HG03342 (cell line): ENCODE data around the gene PLK3.
"Not testable (repeated sequence)": the region's sequence is repeated elsewhere in the genome, so short reads cannot be mapped to it uniquely, and the experiment has no call there.

Experiments
- ATAC-seq: cut with Tn5 transposase; IDR thresholded peaks from one replicate; pipeline ENCODE4 v1.9.1; 2021; ENCODE audit warnings: mild to moderate bottlenecking, moderate library complexity; ENCODE audit not compliant: unreplicated experiment

PLK3 gene

DNA sequence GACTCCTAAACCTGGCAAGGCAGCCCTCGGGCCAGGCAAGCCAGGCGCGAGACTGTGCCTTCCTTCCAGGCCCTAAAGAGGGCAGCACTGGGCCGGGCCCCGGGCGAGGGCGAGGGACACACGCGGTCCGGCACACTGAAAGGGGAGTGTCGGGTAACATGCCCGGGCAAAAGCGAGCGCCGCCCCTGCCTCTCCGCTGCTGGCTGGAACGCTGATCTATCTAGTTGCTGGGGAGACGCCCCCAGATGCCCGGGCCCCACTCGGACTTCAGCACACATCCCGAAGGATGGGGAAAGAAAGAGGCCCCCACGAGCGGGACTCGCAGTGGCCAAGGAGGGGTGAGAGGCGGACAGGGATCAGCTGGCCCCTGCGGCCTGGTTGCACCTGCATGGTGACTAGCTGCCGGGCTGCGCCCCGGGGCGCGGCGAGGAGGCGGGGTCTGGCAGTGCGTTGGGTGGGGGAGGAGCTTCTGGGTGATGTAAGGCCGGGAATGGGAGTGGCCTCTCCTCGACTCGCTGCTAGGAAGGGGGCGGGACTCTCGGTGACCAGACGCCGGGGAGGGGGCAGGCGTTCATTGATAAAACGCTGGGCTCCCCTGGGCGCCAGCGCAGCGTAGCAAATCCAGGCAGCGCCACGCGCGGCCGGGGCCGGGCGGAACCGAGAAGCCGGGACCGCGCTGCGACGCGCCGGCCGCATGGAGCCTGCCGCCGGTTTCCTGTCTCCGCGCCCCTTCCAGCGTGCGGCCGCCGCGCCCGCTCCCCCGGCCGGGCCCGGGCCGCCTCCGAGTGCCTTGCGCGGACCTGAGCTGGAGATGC lies at the start of gene PLK3:
PLK3 (plus strand) TSS at position 608 of the 815 bp plus-strand sequence; CDS start at position 695, 87 bp downstream.
- peak; percentile 77 for ATAC-seq

DNA sequence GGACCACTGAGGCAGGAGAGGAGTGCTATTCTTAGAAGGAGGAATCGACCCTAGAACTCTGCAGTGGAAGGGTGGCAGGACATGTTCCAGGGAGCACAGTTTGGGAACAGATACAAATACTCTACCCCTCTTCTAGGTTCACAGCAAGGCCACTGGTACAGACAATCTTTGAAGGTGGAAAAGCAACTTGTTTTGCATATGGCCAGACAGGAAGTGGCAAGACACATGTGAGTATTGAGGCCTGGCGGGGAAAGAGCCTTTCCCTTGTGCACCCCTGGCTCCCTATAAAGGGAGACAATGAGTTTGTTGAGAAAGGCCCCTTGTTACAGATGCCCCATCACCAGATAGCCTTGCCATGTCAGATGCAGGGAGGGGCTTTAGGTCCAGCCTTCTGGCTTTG lies 42.8 kb upstream of the PLK3 start:
- ATAC-seq: no peak

DNA sequence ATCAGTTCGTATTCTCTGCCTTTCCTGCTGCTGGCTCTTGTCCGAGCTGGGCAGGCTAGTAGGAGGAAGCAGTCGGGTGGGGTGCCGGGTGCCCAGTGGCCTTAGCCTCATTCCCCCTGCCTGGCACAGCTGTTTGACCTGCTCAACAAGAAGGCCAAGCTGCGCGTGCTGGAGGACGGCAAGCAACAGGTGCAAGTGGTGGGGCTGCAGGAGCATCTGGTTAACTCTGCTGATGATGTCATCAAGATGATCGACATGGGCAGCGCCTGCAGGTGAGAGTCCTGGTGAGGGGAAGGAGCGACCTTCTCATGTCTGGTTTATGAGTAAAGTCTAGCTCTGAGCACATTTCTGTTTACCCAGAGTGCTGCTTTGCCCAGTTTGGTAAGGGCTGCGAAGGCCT lies 41.1 kb upstream of the PLK3 start:
- no peak for ATAC-seq

DNA sequence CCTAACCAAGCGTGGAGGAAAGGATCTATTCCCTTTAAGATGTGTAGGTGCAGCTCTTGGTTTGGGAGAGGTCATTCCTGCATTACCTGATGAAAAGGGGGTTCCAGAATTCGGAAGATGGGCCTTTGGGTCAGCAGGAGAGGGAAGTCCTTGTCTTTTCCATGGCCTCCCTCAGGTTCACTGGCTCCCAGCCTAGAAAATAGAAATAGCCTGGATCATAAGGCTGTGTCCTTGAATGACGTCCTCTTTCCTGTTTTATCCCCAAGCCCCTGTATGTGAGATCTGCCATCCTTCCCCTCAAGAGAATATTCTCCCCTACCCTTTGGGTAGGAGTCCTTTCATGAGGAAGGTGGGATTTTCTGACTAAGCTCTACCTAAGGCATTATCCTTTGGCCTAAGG lies 39.3 kb upstream of the PLK3 start:
- ATAC-seq: no peak

DNA sequence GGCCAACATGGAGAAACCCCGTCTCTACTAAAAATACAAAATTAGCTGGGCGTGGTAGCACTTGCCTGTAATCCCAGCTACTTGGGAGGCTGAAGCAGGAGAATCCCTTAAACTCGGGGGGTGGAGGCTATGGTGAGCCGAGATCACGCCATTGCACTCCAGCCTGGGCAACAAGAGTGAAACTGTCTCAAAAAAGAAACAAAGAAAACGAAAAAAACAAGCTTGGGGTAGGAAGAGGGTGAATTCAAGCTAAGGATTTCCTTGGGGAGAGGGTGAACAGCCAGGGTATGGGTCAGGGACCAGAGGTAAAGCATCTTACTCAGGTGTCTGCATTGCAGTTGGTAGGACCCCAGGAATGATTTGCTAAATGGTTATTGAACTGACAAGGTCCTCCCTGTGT lies 33.8 kb upstream of the PLK3 start:
- ATAC-seq: not testable (repeated sequence)

DNA sequence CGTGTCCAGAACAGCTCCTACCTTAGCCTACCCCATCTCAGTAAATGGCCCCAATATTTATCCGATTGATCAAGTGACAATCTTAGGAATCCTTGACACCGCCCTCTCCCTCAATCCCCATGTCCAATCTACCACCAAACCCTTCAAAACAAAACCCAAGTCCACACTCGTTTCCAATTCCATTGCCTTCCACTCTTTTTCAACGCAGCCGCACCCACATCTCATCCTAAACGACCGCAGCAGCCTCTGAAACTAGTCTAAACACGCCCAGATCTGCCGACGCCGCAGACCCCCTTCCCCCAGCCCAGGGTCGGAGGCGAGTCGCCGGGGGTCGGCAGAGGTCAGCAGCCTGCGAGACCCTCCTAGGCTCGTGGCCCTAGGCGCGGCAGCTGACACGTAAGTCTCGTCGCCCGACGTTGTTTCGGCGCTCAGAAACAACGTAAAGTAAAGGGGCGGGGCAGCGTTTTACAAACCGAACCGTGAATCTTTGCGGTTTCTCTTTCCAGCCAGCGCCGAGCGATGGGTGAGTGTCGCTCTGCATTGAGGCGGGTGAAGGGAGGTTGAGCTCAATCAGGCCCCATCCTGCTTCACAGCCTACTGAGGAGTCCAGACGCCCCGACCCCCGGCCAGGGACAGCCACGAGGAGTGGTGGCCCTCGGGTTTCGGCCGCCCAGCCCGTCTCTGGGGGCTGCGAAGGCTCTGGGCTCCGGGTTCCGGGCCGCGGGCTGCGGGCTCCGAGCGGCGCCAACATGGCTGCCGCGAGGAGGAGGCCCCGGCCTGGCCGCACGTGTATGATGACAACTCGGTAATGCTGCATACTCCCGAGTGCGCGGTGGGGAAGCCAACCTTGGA lies 24.9 kb upstream of the PLK3 start, which contains the start of gene RPS8:
RPS8 (plus strand) TSS at position 463 of the 852 bp plus-strand sequence; CDS start at position 520, 57 bp downstream.
- ATAC-seq: peak; percentile 75

DNA sequence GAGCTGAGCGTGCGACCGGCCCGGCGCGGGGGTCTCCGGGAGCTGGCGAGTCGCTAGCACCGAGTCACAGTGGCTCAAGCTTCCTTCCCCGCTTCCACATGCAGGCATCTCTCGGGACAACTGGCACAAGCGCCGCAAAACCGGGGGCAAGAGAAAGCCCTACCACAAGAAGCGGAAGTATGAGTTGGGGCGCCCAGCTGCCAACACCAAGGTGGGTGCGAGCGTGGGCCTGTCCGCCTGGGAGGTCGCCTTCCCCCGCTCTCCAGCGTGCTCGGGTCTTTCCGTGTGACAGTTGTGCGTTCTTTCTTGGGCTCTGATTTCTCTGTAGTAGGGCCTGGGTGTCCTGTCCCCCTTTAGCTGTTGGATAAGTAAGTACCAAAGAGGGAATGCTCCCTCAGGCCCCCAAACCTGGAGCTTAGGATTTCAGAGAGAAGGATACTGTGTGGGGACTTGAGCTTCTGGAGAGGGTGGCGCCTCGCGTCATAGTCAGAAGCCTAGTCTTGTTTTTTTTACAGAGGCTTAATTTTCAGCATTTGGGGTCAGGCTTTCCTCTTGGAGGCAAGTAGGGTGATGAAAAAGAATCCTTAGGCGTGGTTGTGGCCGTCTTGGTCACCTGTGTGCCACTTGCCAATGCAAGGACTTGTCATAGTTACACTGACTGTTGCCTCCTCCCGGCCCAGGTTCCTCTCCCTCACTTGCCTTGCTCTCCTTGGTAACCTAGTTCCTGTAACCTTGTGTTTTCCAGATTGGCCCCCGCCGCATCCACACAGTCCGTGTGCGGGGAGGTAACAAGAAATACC lies 24.0 kb upstream of the PLK3 start:
- no peak for ATAC-seq

DNA sequence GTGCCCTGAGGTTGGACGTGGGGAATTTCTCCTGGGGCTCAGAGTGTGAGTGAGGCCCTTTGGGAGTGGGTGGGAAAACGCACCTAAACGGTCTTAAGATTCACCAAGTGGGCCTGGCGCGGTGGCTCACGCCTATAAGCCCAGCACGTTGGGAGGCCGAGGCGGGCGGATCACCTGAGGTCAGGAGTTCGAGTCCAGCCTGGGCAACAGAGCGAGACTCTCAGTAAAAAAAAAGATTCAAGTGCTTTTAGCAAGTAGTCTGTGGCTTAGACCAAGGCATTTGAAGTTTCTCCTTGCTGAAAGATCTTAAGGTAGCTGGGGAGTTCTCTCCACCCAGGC lies 23.5 kb upstream of the PLK3 start:
- no peak for ATAC-seq

DNA sequence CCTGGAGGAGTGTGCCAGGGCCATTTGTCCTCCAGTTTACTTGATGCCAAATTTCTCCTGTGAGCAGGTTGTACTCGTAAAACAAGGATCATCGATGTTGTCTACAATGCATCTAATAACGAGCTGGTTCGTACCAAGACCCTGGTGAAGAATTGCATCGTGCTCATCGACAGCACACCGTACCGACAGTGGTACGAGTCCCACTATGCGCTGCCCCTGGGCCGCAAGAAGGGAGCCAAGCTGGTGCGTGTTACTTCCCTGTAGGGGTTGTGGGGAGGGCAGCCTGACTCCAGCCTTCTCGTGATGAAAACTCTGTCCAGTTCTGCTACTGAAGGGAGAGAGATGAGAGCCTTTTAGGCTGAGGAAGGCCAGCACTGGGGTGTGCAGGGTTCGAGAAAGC lies 22.6 kb upstream of the PLK3 start:
- ATAC-seq: no peak

DNA sequence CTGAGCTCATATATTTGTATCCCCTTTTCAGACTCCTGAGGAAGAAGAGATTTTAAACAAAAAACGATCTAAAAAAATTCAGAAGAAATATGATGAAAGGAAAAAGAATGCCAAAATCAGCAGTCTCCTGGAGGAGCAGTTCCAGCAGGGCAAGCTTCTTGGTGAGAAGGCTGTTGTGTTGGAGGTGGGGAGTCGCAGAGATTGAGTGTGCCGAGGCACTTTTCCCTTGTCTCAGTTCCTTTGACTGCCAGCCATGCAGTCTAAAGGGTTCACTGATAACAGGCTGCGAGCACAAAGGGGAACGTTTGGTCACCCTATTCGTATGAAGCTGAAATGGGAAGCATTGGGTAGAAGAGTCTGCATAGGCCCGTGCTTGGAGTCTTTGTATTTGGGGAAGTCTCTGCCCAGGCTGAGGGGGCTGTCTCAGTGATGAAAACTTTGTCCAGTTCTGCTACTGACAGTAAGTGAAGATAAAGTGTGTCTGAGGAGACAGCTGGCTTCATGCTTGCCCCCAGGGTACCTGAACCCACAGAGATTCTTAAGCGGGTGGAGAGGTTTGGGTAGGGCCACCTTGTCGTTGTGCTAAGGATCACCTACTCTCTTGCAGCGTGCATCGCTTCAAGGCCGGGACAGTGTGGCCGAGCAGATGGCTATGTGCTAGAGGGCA lies 22.1 kb upstream of the PLK3 start:
- no peak for ATAC-seq

DNA sequence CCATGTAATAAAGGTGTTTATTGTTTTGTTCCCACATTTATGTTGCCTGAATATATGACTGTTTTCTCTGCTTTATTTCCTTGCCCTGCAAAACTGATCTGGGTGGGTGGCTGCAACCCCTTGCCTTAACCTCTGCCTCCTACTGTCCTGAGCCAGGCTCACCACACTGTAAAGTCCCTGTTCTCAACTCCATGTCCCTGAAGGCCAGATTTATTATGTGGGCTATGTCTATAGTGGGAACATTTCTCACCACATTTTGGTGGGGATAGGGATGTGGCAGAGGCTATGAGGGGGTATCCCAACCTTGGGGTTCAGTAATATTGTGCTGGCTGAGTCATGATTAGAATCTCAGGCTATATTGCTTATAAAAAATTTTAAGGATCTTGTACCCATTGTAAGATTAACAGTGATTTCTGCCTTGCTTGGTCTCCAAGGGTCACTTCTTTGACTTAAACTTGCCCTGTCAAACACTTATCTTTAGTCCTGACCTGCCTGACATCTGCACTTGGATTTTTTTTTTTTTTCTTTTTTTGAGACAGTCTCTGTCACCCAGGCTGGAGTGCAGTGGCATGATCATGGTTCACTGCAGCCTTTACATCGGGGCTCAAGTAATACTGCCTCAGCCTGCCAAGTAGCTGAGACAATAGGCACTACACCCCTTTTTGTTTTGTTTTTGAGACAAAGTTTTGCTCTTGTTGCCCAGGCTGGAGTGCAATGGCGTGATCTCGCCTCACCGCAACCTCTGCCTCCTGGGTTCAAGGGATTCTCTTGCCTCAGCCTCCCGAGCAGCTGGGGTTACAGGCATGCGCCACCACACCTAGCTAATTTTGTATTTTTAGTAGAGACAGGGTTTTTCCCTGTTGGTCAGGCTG lies 21.2 kb upstream of the PLK3 start:
- no peak for ATAC-seq

DNA sequence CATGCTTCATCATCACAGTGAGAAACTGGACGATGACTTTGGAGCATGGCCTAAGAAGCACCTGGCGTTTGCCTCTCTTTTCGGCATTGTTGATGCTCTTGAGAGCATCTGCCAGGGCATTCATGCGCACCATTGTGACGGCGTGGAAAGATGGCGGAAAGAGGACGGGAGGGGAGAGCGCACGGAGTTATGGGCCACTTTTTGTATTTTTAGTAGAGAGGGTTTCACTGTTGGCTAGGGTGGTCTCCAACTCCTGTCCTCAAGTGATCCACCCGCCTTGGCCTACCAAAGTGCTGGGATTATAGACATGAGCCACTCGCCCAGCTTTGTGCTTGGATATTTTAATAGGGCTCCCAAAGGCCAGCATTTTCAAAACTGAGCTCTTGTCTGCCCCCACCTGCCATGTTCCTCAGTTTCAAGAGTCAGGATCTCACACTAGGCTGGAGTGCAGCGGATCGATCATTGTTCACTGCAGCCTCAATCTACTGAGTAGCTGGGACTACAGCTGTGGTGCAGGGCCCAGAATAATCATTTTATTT lies 19.5 kb upstream of the PLK3 start:
- no peak for ATAC-seq

DNA sequence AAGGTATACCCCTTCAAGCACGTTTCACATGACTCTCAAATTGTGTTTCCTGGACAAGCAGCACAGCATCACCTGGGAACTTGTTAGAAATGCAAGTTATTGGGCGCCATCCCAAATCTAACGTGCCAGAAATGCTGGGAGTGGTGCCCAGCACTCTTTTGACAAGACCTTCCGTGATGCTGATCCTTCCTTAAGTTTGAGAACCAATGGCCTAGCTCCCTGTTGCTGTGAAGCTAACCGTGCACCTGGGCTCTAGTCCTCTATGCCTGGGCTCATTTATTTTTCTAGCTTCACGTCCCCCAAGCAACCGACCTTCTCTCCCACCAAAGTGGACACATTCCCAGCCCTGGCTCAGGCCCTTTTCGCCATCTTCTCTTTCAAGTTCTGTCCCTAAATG lies 16.5 kb upstream of the PLK3 start:
- ATAC-seq: no peak

DNA sequence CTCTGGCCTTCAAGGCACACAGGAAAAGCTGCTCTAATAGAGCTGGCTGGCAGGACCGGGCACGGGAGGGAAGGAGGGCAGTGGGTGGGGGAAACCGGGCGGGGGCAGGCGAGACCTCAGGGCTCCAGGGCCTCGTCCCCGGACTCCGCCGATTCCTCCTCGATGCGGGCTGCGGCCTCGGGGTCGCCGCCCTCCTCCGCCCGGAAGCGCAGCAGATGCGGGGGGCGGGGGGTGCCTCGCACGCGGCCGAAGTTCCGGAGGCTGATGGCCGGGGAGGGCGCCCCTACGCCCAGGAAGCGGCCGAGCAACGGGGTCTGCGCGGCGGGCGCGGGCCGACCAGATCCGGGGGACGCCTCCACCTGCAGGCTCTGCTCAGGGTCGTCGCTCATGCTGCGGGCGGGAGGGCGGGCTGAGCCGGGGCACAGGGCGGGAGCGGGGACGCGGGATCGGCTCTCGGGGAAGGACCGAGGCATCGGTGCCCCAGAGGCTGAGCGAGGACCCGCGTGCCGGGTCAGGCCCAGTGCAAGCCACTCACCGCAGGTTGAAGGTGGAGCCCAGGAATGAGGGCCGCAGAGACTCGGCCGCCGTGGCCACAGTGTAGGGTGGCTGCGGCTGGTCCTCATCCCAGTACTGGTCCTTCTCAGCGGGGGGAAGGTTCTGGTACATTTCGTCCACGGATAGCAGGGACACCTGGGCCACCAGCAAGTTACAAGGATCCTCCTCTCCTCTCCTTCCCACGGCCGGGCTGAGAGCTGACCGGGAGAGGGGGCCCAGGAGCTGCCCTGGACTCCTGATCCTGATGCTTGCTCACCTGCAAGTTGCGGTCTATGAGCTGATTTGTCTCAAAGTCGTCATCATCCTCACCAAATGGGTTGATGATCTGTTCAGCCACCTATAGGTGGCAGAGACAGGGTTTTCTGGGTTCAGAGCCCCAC lies 15.8 kb upstream of the PLK3 start:
- ATAC-seq: no peak

DNA sequence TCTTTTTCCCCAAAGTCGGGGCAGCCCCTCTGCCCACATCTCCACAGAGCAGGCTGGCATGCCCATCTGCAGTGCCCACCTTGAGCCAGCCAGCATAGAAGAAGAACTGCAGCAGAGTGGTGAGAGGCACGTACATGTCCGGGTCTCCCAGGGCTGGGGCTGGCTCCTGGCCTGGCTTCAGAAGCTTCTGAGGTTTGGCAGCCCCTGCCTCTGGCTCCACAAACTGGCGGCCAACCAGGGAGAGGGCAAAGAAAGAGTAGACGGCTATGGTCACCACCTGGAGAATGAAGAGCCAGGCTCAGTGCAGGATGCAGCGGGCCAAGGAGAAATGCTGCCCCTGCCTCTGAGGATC lies 15.2 kb upstream of the PLK3 start:
- no peak for ATAC-seq

DNA sequence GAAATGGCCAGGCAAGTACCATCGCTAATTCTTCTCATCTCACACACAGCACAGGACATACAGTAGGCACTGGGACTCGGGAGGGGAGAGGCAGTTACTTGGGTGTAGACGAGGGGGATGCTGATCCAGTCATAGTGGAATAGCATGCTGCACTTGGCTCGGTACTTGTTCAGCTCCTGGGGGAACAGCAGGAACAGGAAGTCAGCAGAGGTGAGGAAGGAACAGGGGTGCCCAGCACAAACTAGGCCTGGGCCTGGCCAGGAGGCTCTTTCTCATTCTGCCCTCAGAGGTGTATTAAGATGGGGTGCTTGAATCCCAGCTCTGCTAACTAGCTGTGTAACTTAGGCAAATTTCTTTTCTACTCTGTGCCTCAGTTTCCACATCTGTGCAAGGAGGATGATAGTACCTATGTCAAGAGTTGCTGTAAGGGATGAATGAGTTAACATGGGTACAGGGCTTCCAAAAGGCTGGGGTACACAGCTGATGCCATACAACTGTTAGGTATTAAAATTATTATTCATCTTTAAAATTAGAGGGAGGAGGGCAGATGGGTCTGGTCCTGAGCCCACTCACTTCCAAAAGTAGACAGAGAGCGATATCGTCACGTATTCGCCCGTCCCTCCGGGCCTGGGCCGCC lies 14.6 kb upstream of the PLK3 start:
- no peak for ATAC-seq

DNA sequence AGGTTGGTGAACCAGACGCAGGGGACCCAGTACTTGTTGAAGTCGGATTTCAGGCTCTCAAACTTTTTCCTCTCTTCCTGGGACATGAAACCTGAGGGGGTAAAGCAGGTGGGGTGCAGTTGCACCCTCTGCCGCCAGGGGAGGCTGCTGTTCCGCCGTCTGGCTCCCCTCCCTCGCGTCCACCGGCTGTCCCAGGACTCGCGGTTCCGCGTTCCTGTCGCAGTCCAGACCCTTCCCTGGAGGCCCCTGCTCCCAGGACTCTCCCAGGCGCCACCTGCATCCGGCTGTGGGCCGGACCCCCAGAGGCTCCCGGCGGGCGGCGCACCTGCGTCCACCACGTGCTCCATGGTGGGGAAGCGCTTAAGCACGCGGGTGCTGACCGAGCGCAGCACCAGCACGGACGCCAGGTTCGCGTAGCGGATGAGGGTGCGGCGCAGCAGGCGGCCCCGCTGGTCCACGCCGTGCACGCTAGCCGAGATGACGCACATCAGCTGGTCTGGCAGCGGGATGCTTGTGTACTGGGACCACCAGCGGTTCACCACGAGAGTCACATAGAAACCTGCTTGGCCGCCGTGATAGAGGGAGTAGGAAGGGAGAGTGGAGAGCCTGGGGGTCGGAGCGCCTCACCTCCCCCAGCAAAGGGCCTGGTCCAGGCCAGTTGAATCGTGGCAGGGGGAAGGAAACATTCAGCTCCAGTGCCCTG lies 13.9 kb upstream of the PLK3 start:
- ATAC-seq: no peak
